HCT116 (cell line): ENCODE results near the gene PALM2AKAP2. TPM values are rescaled to one million over a fixed set of nuclear protein-coding genes. Genes with fewer than 3 reads are reported as not detected.

Source experiments
- ATAC-seq: fragments of 200-7000 bp; cut with Tn5 transposase; 2 replicates; pipeline ENCODE4 v1.9.1; 2020; ENCODE audit warnings: mild to moderate bottlenecking, moderate library complexity
- BruUV-seq: library from RNA; stranded (reverse); fragments of 400-500 nt; replicated peaks from 2 replicates; lab custom pipeline; 2021; lab: Mats Ljungman, UMichigan
- CTCF ChIA-PET: fragments of 300-600 bp; sonication (Branson Sonifier 250); formaldehyde crosslinking; loops from one replicate; lab custom pipeline; 2021; ENCODE audit warnings: antibody characterized with exemption; lab: Charles Lee
- POLR2A ChIA-PET: fragments of 300-600, 350-600 bp; sonication (Branson Sonifier 250); formaldehyde crosslinking; loops from one replicate; lab custom pipeline; 2021; ENCODE audit warnings: antibody characterized with exemption; lab: Charles Lee
- RAD21 ChIA-PET, 2 experiments: fragments of 300-600 bp; sonication (Branson Sonifier 250); formaldehyde crosslinking; loops; one replicate each; lab custom pipeline; 2023; ENCODE audit warnings: low total read pairs in 2 of 2; ENCODE audit not compliant: uncharacterized antibody in 2 of 2, unreplicated experiment in 2 of 2, low non-redundant PET in 1 of 2; lab: Charles Lee
- DNase-seq: peaks from one replicate; pipeline ENCODE4 v3.0.0-alpha.2; 2010; ENCODE audit warnings: low read depth, low spot score
- H2AFZ ChIP-seq: fragments of 200-600 bp; shearing (Covaris generic), sonication (generic); 2 replicates; pipeline ENCODE4 v1.6.1; 2017; ENCODE audit warnings: low read depth, mixed run types, mixed read lengths, antibody characterized with exemption, low read length; ENCODE audit not compliant: poor library complexity, severe bottlenecking
- H3K27ac ChIP-seq: 2 replicates; pipeline ENCODE4 v1.5.1; 2012; ENCODE audit warnings: low read depth, low read length
- H3K27me3 ChIP-seq: fragments of 200-600 bp; sonication (generic); 2 replicates; pipeline ENCODE4 v1.6.1; 2016; ENCODE audit warnings: mixed run types, low read length, mixed read lengths; ENCODE audit not compliant: insufficient read depth
- H3K36me3 ChIP-seq, 2 experiments: fragments of 200-500 bp in 1 of 2; fragments of 200-600 bp in 1 of 2; sonication (Bioruptor generic) in 1 of 2; sonication (generic) in 1 of 2; 2 replicates each; pipeline versions ENCODE4 v1.5.1 to v1.6.1; 2014 to 2016; ENCODE audit warnings: low read length in 2 of 2, inconsistent platforms in 1 of 2, mixed read lengths in 1 of 2, mixed run types in 1 of 2; ENCODE audit not compliant: insufficient read depth in 2 of 2, control insufficient read depth in 1 of 2
- H3K4me1 ChIP-seq, 2 experiments: fragments of 200-600 bp in 1 of 2; sonication (generic) in 1 of 2; 2 replicates each; pipeline versions ENCODE4 v1.5.1 to v1.6.1; 2012 to 2017; ENCODE audit warnings: low read length in 2 of 2, inconsistent platforms in 1 of 2, mild to moderate bottlenecking in 1 of 2, mixed read lengths in 1 of 2, mixed run types in 1 of 2, moderate library complexity in 1 of 2; ENCODE audit not compliant: insufficient read depth in 2 of 2, control insufficient read depth in 1 of 2
- H3K4me2 ChIP-seq: fragments of 200-600 bp; sonication (generic); 2 replicates; pipeline ENCODE4 v1.6.1; 2017; ENCODE audit warnings: mixed run types, low read length, mixed read lengths
- H3K4me3 ChIP-seq, 2 experiments: fragments of 200-600 bp in 1 of 2; sonication (generic) in 1 of 2; replicated peaks in 1 of 2; 2 replicates each; pipeline ENCODE4 v1.5.1; 2011 to 2016; ENCODE audit warnings: low read length in 2 of 2, control low read depth in 1 of 2, low read depth in 1 of 2, mild to moderate bottlenecking in 1 of 2, mixed read lengths in 1 of 2, mixed run types in 1 of 2
- H3K79me2 ChIP-seq: fragments of 200-600 bp; sonication (generic); 2 replicates; pipeline ENCODE4 v1.6.1; 2017; ENCODE audit warnings: mild to moderate bottlenecking, mixed run types, low read length, moderate library complexity, mixed read lengths; ENCODE audit not compliant: insufficient read depth
- H3K9ac ChIP-seq: fragments of 200-600 bp; sonication (generic); 2 replicates; pipeline ENCODE4 v1.6.1; 2016; ENCODE audit warnings: low read length, mixed read lengths
- H3K9me2 ChIP-seq: fragments of 200-600 bp; sonication (generic), shearing (Covaris generic); 2 replicates; pipeline ENCODE4 v1.6.1; 2017; ENCODE audit warnings: mixed run types, mild to moderate bottlenecking, moderate library complexity; ENCODE audit not compliant: insufficient read depth
- H3K9me3 ChIP-seq, 2 experiments: fragments of 200-500 bp in 1 of 2; fragments of 200-600 bp in 1 of 2; sonication (Bioruptor generic) in 1 of 2; sonication (generic) in 1 of 2; 2 replicates each; pipeline ENCODE4 v1.6.1; 2014 to 2017; ENCODE audit warnings: low read length in 2 of 2, mixed read lengths in 2 of 2, inconsistent platforms in 1 of 2, low read depth in 1 of 2, mild to moderate bottlenecking in 1 of 2, mixed run types in 1 of 2, moderate library complexity in 1 of 2; ENCODE audit not compliant: control insufficient read depth in 1 of 2, insufficient read depth in 1 of 2
- H4K20me1 ChIP-seq: fragments of 200-600 bp; sonication (generic), shearing (Covaris generic); 2 replicates; pipeline ENCODE4 v1.6.1; 2017; ENCODE audit warnings: mixed run types, mild to moderate bottlenecking, moderate library complexity; ENCODE audit not compliant: insufficient read depth
- ATF3 ChIP-seq: IDR thresholded peaks from 2 replicates; pipeline ENCODE4 v1.6.1; 2012
- CEBPB ChIP-seq: IDR thresholded peaks from 2 replicates; pipeline ENCODE4 v1.6.1; 2012; ENCODE audit warnings: low read depth
- EGR1 ChIP-seq: IDR thresholded peaks from 2 replicates; pipeline ENCODE4 v1.6.1; 2012; ENCODE audit warnings: low read depth
- ELF1 ChIP-seq: IDR thresholded peaks from 2 replicates; pipeline ENCODE4 v1.6.1; 2012; ENCODE audit warnings: low read depth, borderline replicate concordance
- EZH2 ChIP-seq: fragments of 200-600 bp; sonication (generic); IDR thresholded peaks from 2 replicates; pipeline ENCODE4 v1.6.1; 2017; ENCODE audit warnings: antibody characterized with exemption, mixed run types
- EZH2phosphoT487 ChIP-seq: fragments of 200-600 bp; IDR thresholded peaks from 2 replicates; pipeline ENCODE4 v1.6.1; 2018; ENCODE audit warnings: antibody characterized with exemption, borderline replicate concordance
- FOSL1 ChIP-seq: IDR thresholded peaks from 2 replicates; pipeline ENCODE4 v1.6.1; 2012; ENCODE audit warnings: low read depth
- MAX ChIP-seq: IDR thresholded peaks from 2 replicates; pipeline ENCODE4 v1.6.1; 2012
- POLR2A ChIP-seq: IDR thresholded peaks from 2 replicates; pipeline ENCODE4 v1.7.0; 2011; ENCODE audit warnings: borderline replicate concordance; ENCODE audit not compliant: insufficient read depth, insufficient read length; ENCODE audit errors: extremely low read depth
- POLR2AphosphoS5 ChIP-seq: IDR thresholded peaks from 2 replicates; pipeline ENCODE4 v1.6.1; 2011; ENCODE audit warnings: mild to moderate bottlenecking, low read depth, low read length, moderate library complexity
- RAD21 ChIP-seq: IDR thresholded peaks from 2 replicates; pipeline ENCODE4 v1.6.1; 2012; ENCODE audit warnings: low read depth, mild to moderate bottlenecking
- REST ChIP-seq: IDR thresholded peaks from 2 replicates; pipeline ENCODE4 v1.6.1; 2012; ENCODE audit warnings: low read depth
- SP1 ChIP-seq: IDR thresholded peaks from 2 replicates; pipeline ENCODE4 v1.6.1; 2012; ENCODE audit warnings: low read depth
- SRF ChIP-seq: IDR thresholded peaks from 2 replicates; pipeline ENCODE4 v1.6.1; 2012; ENCODE audit warnings: low read depth
- TCF7L2 ChIP-seq: IDR thresholded peaks from 2 replicates; pipeline ENCODE4 v1.7.0; 2011; ENCODE audit warnings: borderline replicate concordance, inconsistent platforms; ENCODE audit not compliant: insufficient read depth, insufficient read length; ENCODE audit errors: extremely low read depth
- YY1 ChIP-seq: IDR thresholded peaks from 2 replicates; pipeline ENCODE4 v1.6.1; 2011; ENCODE audit warnings: low read length, low read depth, moderate library complexity, mild to moderate bottlenecking; ENCODE audit not compliant: insufficient replicate concordance; ENCODE audit errors: extremely low read depth
- ZBTB33 ChIP-seq: IDR thresholded peaks from 2 replicates; pipeline ENCODE4 v1.6.1; 2011; ENCODE audit warnings: mild to moderate bottlenecking, low read length, moderate library complexity; ENCODE audit not compliant: insufficient replicate concordance; ENCODE audit errors: extremely low read depth
- ZFX ChIP-seq: fragments of 450-650 bp; IDR thresholded peaks from 2 replicates; pipeline ENCODE4 v1.6.1; 2017
- ZNF274 ChIP-seq: fragments of 200-500 bp; sonication (Bioruptor generic); IDR thresholded peaks from 2 replicates; pipeline ENCODE4 v1.6.1; 2014; ENCODE audit warnings: mild to moderate bottlenecking, low read depth, low read length, inconsistent platforms
- intact Hi-C: fragments of 100-400 bp; cut with micrococcal nuclease; formaldehyde crosslinking; loops from 2 replicates; pipeline ENCODE4 v1.10.0; 2022
- total RNA-seq: library from RNA; stranded (reverse); gene quantifications from one replicate; pipeline ENCODE4 v1.2.1, GENCODE V29; 2021; ENCODE audit not compliant: unreplicated experiment

The PALM2AKAP2 gene
- total RNA-seq, 1 experiment from 2014 or later, result 0.34 TPM

GRCh38 chr9:109770101-109770500 lies 9.9 kb upstream of the PALM2AKAP2 start:
- H3K79me2 ChIP-seq, result no peaks in the 10 kb centered on the region
- CTCF ChIA-PET, result no interaction called here
- H3K4me3 ChIP-seq, result no peak overlapping the region
- POLR2A ChIA-PET, result no interaction called here
- H3K9ac ChIP-seq, result no peak overlapping the region
- intact Hi-C loops, result no loop called here
- H2AFZ ChIP-seq, result no peak overlapping the region
- no peak overlapping the region for H3K4me2 ChIP-seq
- no TSS peak for BruUV-seq
- no peaks in the 10 kb centered on the region for H3K36me3 ChIP-seq
- RAD21 ChIA-PET, result no interaction called here
- H3K4me1 ChIP-seq, result no peaks in the 10 kb centered on the region
- H4K20me1 ChIP-seq, result no peaks in the 10 kb centered on the region
- no peaks in the 10 kb centered on the region for H3K9me2 ChIP-seq
- TF ChIP-seq EZH2 (no peak), ZNF274 (no peak), EGR1 (no peak), POLR2AphosphoS5 (no peak), ELF1 (no peak), YY1 (no peak), POLR2A (no peak), FOSL1 (no peak), SP1 (no peak), MAX (no peak), RAD21 (no peak), ZBTB33 (no peak), TCF7L2 (no peak), REST (no peak), EZH2phosphoT487 (no peak), ZFX (no peak), CEBPB (no peak), ATF3 (no peak), SRF (no peak)
- no peak for DNase-seq
- ATAC-seq, result no peak
- no peak overlapping the region for H3K27ac ChIP-seq
- peaks cover 63% of the 10 kb centered on the region for H3K27me3 ChIP-seq
- H3K9me3 ChIP-seq, result no peaks in the 10 kb centered on the region
